SK-N-SH treated with all-trans-retinoic acid at 6 μM for 48 hours (cell line): ENCODE data around the gene ASPN.

Experiments
- ATAC-seq: fragments of 200-7000 bp; cut with Tn5 transposase; 3 replicates; pipeline ENCODE4 v1.9.1; 2020; ENCODE audit warnings: mild to moderate bottlenecking, moderate library complexity
- BACH2 ChIP-seq: fragments of 250-450 bp; sonication (Bioruptor Pico); IDR thresholded peaks from 2 replicates; pipeline ENCODE4 v1.9.0; 2021; ENCODE audit warnings: mild to moderate bottlenecking, borderline replicate concordance
- CREB5 ChIP-seq: fragments of 250-450 bp; sonication (Bioruptor Pico); IDR thresholded peaks from 2 replicates; pipeline ENCODE4 v1.5.1; 2020; ENCODE audit warnings: low read depth, mild to moderate bottlenecking, moderate library complexity
- CSDC2 ChIP-seq: fragments of 250-450 bp; sonication (Bioruptor Pico); IDR thresholded peaks from 2 replicates; pipeline ENCODE4 v1.5.0; 2020; ENCODE audit warnings: mild to moderate bottlenecking, moderate library complexity
- CSRNP3 ChIP-seq: fragments of 250-450 bp; sonication (Bioruptor Pico); IDR thresholded peaks from 2 replicates; pipeline ENCODE4 v1.5.1; 2021; ENCODE audit warnings: mild to moderate bottlenecking, moderate library complexity
- ESRRG ChIP-seq: fragments of 250-450 bp; sonication (Bioruptor Pico); IDR thresholded peaks from 2 replicates; pipeline ENCODE4 v1.6.1; 2021; ENCODE audit warnings: mild to moderate bottlenecking
- ISL1 ChIP-seq: fragments of 250-450 bp; sonication (Bioruptor Pico); IDR thresholded peaks from 2 replicates; pipeline ENCODE4 v2.1.2; 2022; ENCODE audit warnings: mild to moderate bottlenecking, moderate library complexity
- PATZ1 ChIP-seq: fragments of 250-450 bp; sonication (Bioruptor Pico); IDR thresholded peaks from 2 replicates; pipeline ENCODE4 v1.8.0; 2020; ENCODE audit warnings: mild to moderate bottlenecking, moderate library complexity, borderline replicate concordance
- POU6F1 ChIP-seq: fragments of 250-450 bp; sonication (Bioruptor Pico); IDR thresholded peaks from 2 replicates; pipeline ENCODE4 v1.8.0; 2021; ENCODE audit warnings: low read depth, mild to moderate bottlenecking, moderate library complexity, borderline replicate concordance
- PPARA ChIP-seq: fragments of 250-450 bp; sonication (Bioruptor Pico); IDR thresholded peaks from 2 replicates; pipeline ENCODE4 v1.5.0; 2020; ENCODE audit warnings: mild to moderate bottlenecking, borderline replicate concordance
- RARB ChIP-seq: fragments of 250-450 bp; sonication (Bioruptor Pico); IDR thresholded peaks from 2 replicates; pipeline ENCODE4 v1.8.0; 2021; ENCODE audit warnings: mild to moderate bottlenecking, moderate library complexity
- SNAI2 ChIP-seq: fragments of 250-450 bp; sonication (Bioruptor Pico); IDR thresholded peaks from 2 replicates; pipeline ENCODE4 v1.5.0; 2020; ENCODE audit warnings: mild to moderate bottlenecking, moderate library complexity
- TOX ChIP-seq: fragments of 250-450 bp; sonication (Bioruptor Pico); IDR thresholded peaks from 2 replicates; pipeline ENCODE4 v1.8.0; 2021; ENCODE audit warnings: mild to moderate bottlenecking, moderate library complexity, borderline replicate concordance
- TSHZ2 ChIP-seq: fragments of 250-450 bp; sonication (Bioruptor Pico); IDR thresholded peaks from 2 replicates; pipeline ENCODE4 v1.5.0; 2020; ENCODE audit warnings: mild to moderate bottlenecking, moderate library complexity
- ZFP3 ChIP-seq: fragments of 250-450 bp; sonication (Bioruptor Pico); IDR thresholded peaks from 2 replicates; pipeline ENCODE4 v1.5.0; 2020; ENCODE audit warnings: mild to moderate bottlenecking, moderate library complexity
- ZFP30 ChIP-seq: fragments of 450-650 bp; formaldehyde crosslinking; IDR thresholded peaks from 2 replicates; pipeline ENCODE4 v1.5.0; 2022; ENCODE audit warnings: mild to moderate bottlenecking, moderate library complexity
- ZNF70 ChIP-seq: fragments of 450-650 bp; formaldehyde crosslinking; IDR thresholded peaks from 2 replicates; pipeline ENCODE4 v1.5.0; 2020; ENCODE audit warnings: mild to moderate bottlenecking, moderate library complexity
- ZNF8 ChIP-seq: fragments of 450-650 bp; formaldehyde crosslinking; IDR thresholded peaks from 2 replicates; pipeline ENCODE4 v1.5.0; 2020; ENCODE audit warnings: mild to moderate bottlenecking, moderate library complexity

The ASPN gene

GRCh38 chr9:92432972-92433548 is 49.2 kb downstream of the ASPN start (continued):
- TF ChIP-seq PATZ1 (no peak), BACH2 (CRISPR knock-in tag) (no peak), ZFP3 (CRISPR knock-in tag) (no peak), POU6F1 (no peak), ZNF70 (CRISPR knock-in tag) (no peak), ZFP30 (CRISPR knock-in tag) (no peak)

- no peak for ATAC-seq
- TF ChIP-seq CREB5 (CRISPR knock-in tag) (no peak), TSHZ2 (CRISPR knock-in tag) (no peak), BACH2 (CRISPR knock-in tag) (no peak), SNAI2 (CRISPR knock-in tag) (no peak), PATZ1 (no peak), ZFP3 (CRISPR knock-in tag) (no peak), CSRNP3 (CRISPR knock-in tag) (no peak), TOX (CRISPR knock-in tag) (no peak), ZNF70 (CRISPR knock-in tag) (no peak), ZNF8 (CRISPR knock-in tag) (no peak), RARB (CRISPR knock-in tag) (no peak), POU6F1 (no peak), ISL1 (CRISPR knock-in tag) (no peak), CSDC2 (CRISPR knock-in tag) (no peak), PPARA (CRISPR knock-in tag) (no peak), ESRRG (CRISPR knock-in tag) (no peak)
- TF ChIP-seq, all 23 proteins: peak for 0
Observed at GRCh38 chr9:92432350-92432749, 50.0 kb downstream of the ASPN start.
